CD14-positive monocyte (primary cell): ENCODE data around the gene EFCAB8. TPM values are rescaled to one million over a fixed set of nuclear protein-coding genes. Genes with fewer than 3 reads are reported as not detected.

Source experiments
- DNase-seq, 3 donors: peaks; one replicate each; pipeline ENCODE4 v3.0.0-alpha.2; 2011 to 2022
- H2AFZ ChIP-seq: 2 replicates; pipeline ENCODE4 v1.6.0; 2012; ENCODE audit warnings: mild to moderate bottlenecking, low read depth, low read length, inconsistent platforms; ENCODE audit not compliant: insufficient read depth, poor library complexity, severe bottlenecking
- H3K27ac ChIP-seq, 2 donors: 1 replicate in 1 of 2; 2 replicates in 1 of 2; pipeline ENCODE4 v1.5.1; 2012 to 2013; ENCODE audit warnings: low read length in 2 of 2, control low read depth in 1 of 2, inconsistent platforms in 1 of 2, low read depth in 1 of 2, mild to moderate bottlenecking in 1 of 2
- H3K27me3 ChIP-seq, 2 donors: one replicate each; pipeline versions ENCODE4 v1.6.0 to v1.6.1; 2011 to 2013; ENCODE audit warnings: low read length in 2 of 2; ENCODE audit not compliant: control insufficient read depth in 2 of 2, insufficient read depth in 2 of 2
- H3K36me3 ChIP-seq, 2 donors: replicated peaks in 1 of 2; 1 replicate in 1 of 2; 2 replicates in 1 of 2; pipeline versions ENCODE4 v1.5.1 to v1.6.1; 2012 to 2013; ENCODE audit warnings: low read length in 2 of 2, control low read depth in 1 of 2, inconsistent platforms in 1 of 2, mild to moderate bottlenecking in 1 of 2; ENCODE audit not compliant: insufficient read depth in 2 of 2, control insufficient read depth in 1 of 2
- H3K4me1 ChIP-seq, 2 donors: 1 replicate in 1 of 2; 2 replicates in 1 of 2; pipeline versions ENCODE4 v1.5.1 to v1.6.1; 2012 to 2013; ENCODE audit warnings: low read length in 2 of 2, control low read depth in 1 of 2, inconsistent platforms in 1 of 2, mild to moderate bottlenecking in 1 of 2, moderate library complexity in 1 of 2; ENCODE audit not compliant: insufficient read depth in 2 of 2, control insufficient read depth in 1 of 2
- H3K4me2 ChIP-seq: replicated peaks from 2 replicates; pipeline ENCODE3; 2012; ENCODE audit warnings: low read length, moderate library complexity, mild to moderate bottlenecking; ENCODE audit not compliant: poor library complexity, severe bottlenecking; ENCODE audit errors: extremely low read depth
- H3K4me3 ChIP-seq, 3 experiments: fragments of 200-600 bp in 1 of 3; sonication (generic) in 1 of 3; replicated peaks in 1 of 3; 1 replicate in 2 of 3; 2 replicates in 1 of 3; pipeline ENCODE4 v1.5.1; 2011 to 2013; ENCODE audit warnings: low read length in 3 of 3, mild to moderate bottlenecking in 3 of 3, control low read depth in 2 of 3, low read depth in 2 of 3, inconsistent platforms in 1 of 3, moderate library complexity in 1 of 3
- H3K79me2 ChIP-seq: 2 replicates; pipeline ENCODE4 v1.6.0; 2012; ENCODE audit warnings: mild to moderate bottlenecking, control low read depth, inconsistent platforms, low read length, moderate library complexity; ENCODE audit not compliant: insufficient read depth
- H3K9ac ChIP-seq: 2 replicates; pipeline ENCODE4 v1.6.0; 2017; ENCODE audit warnings: low read length, mild to moderate bottlenecking; ENCODE audit not compliant: insufficient read depth, poor library complexity, severe bottlenecking
- H3K9me3 ChIP-seq, 2 donors: replicated peaks in 1 of 2; 1 replicate in 1 of 2; 2 replicates in 1 of 2; pipeline versions ENCODE4 v1.5.1 to v1.6.1; 2012 to 2013; ENCODE audit warnings: low read length in 2 of 2, control low read depth in 1 of 2; ENCODE audit not compliant: control insufficient read depth in 1 of 2, insufficient read depth in 1 of 2
- H4K20me1 ChIP-seq: 2 replicates; pipeline ENCODE4 v1.6.0; 2012; ENCODE audit warnings: mild to moderate bottlenecking, low read length, control low read depth, moderate library complexity; ENCODE audit not compliant: insufficient read depth
- H3K27ac Mint-ChIP-seq, 7 donors: one replicate each; pipeline ENCODE4 v1.8.0; 2020; ENCODE audit warnings: mild to moderate bottlenecking in 7 of 7, mixed read lengths in 7 of 7, moderate library complexity in 6 of 7, inconsistent platforms in 2 of 7
- H3K27me3 Mint-ChIP-seq, 3 donors: one replicate each; pipeline ENCODE4 v1.8.0; 2021 to 2022; ENCODE audit warnings: low read depth in 3 of 3, mild to moderate bottlenecking in 3 of 3, mixed read lengths in 3 of 3, moderate library complexity in 3 of 3, inconsistent platforms in 1 of 3
- H3K36me3 Mint-ChIP-seq, 2 donors: one replicate each; pipeline ENCODE4 v1.8.0; 2020; ENCODE audit warnings: mixed read lengths in 2 of 2, inconsistent platforms in 1 of 2, mild to moderate bottlenecking in 1 of 2
- H3K4me1 Mint-ChIP-seq: one replicate; pipeline ENCODE4 v1.8.0; 2020; ENCODE audit warnings: mild to moderate bottlenecking, mixed read lengths
- H3K4me3 Mint-ChIP-seq, 2 donors: one replicate each; pipeline ENCODE4 v1.8.0; 2020; ENCODE audit warnings: mild to moderate bottlenecking in 2 of 2, mixed read lengths in 2 of 2, moderate library complexity in 1 of 2
- H3K9me3 Mint-ChIP-seq, 7 donors: one replicate each; pipeline ENCODE4 v1.8.0; 2020 to 2022; ENCODE audit warnings: mixed read lengths in 7 of 7, mild to moderate bottlenecking in 6 of 7, moderate library complexity in 6 of 7, inconsistent platforms in 2 of 7
- CTCF ChIP-seq: fragments of 200-600 bp; IDR thresholded peaks from one replicate; pipeline ENCODE4 v1.8.0; 2022; ENCODE audit warnings: antibody characterized with exemption, mild to moderate bottlenecking
- WGBS: methylation state at CpG from one replicate; pipeline ENCODE4 v1.1.5; 2013; ENCODE audit warnings: missing lambda C conversion rate; ENCODE audit not compliant: insufficient coverage; 5-methylcytosine and 5-hydroxymethylcytosine counted together
- intact Hi-C, 2 donors: fragments of 100-400 bp; cut with micrococcal nuclease; formaldehyde crosslinking; loops; one replicate each; pipeline versions ENCODE4 v1.15.0 to v1.15.1; 2023
- polyA plus RNA-seq, 3 donors: library from polyadenylated mRNA; depleted of rRNA in 1 of 3; unstranded in 2 of 3; stranded (reverse) in 1 of 3; fragments of 300-500 nt in 2 of 3; fragments of >200 nt in 1 of 3; fragmentation: Illumina TruSeq in 2 of 3; gene quantifications; 1 replicate in 2 of 3; 2 replicates in 1 of 3; pipeline ENCODE4 v1.2.3, GENCODE V29; 2012 to 2021

The EFCAB8 gene
- polyA plus RNA-seq, 3 donors = 0.45 TPM; not detected in 2

- Histone ChIP-seq H3K4me3 (no peak overlapping the region), H2AFZ (no peak overlapping the region), H3K27me3 (no peaks in the 10 kb centered on the region), H3K4me1 (no peaks in the 10 kb centered on the region), H3K9ac (no peak overlapping the region), H4K20me1 (no peaks in the 10 kb centered on the region), H3K4me2 (no peak overlapping the region), H3K36me3 (no peaks in the 10 kb centered on the region), H3K27ac (no peak overlapping the region), H3K9me3 (no peaks in the 10 kb centered on the region), H3K79me2 (no peaks in the 10 kb centered on the region)
- no peak overlapping the region for H3K4me3 Mint-ChIP-seq
- no peak for DNase-seq
- H3K4me1 Mint-ChIP-seq = peaks cover 4% of the 10 kb centered on the region
- 60% methylated on average over 3 of the region's 4 CpGs for WGBS
- H3K27me3 Mint-ChIP-seq = peaks cover 0 to 2% (median 0%) of the 10 kb centered on the region in 3 donors
- intact Hi-C loops = loop anchor here in 1 of 2 donors (5.0 kb wide), 1 partner anchor 191 kb away; no protein-coding TSS in a partner anchor
- no peaks in the 10 kb centered on the region for H3K9me3 Mint-ChIP-seq
- no peaks in the 10 kb centered on the region for H3K36me3 Mint-ChIP-seq
- no peak for TF ChIP-seq CTCF
- no peak overlapping the region for H3K27ac Mint-ChIP-seq
Observed at GRCh38 chr20:32906200-32906599, 47.5 kb downstream of the EFCAB8 start.

- Histone ChIP-seq H3K36me3 (no peaks in the 10 kb centered on the region), H3K4me2 (no peak overlapping the region), H3K9me3 (no peaks in the 10 kb centered on the region), H2AFZ (no peak overlapping the region), H3K79me2 (no peaks in the 10 kb centered on the region), H3K4me1 (no peaks in the 10 kb centered on the region), H3K27me3 (no peaks in the 10 kb centered on the region), H3K4me3 (no peak overlapping the region), H3K27ac (no peak overlapping the region), H3K9ac (no peak overlapping the region), H4K20me1 (no peaks in the 10 kb centered on the region)
- Mint-ChIP-seq H3K9me3 (no peaks in the 10 kb centered on the region), H3K27ac (no peak overlapping the region), H3K4me3 (no peak overlapping the region), H3K4me1 (peaks cover 4% of the 10 kb centered on the region), H3K36me3 (no peaks in the 10 kb centered on the region), H3K27me3 (peaks cover 0 to 2% (median 0%) of the 10 kb centered on the region in 3 donors)
- TF ChIP-seq CTCF = no peak
- no peak for DNase-seq
- intact Hi-C loops = loop anchor here in 1 of 2 donors (5.0 kb wide), 1 partner anchor 190 kb away; no protein-coding TSS in a partner anchor
- 91% methylated on average over 12 of the region's 13 CpGs for WGBS
Observed at GRCh38 chr20:32906871-32907495, 48.3 kb downstream of the EFCAB8 start.
